Liver (tissue), 5 donors: ENCODE data around the gene GALR2. TPM values are rescaled to one million over a fixed set of nuclear protein-coding genes. Genes with fewer than 3 reads are reported as not detected.

ENCODE experiments used
- polyA plus RNA-seq, 2 donors: library from polyadenylated mRNA; stranded (reverse) in 1 of 2; unstranded in 1 of 2; fragments of 200-250 nt in 1 of 2; fragments of >200 nt in 1 of 2; fragmentation: Nextera tagmentation in 1 of 2; extraction: Ambion mirVana in 1 of 2; gene quantifications; one replicate each; pipeline versions ENCODE4 v1.2.1 to v1.2.3, GENCODE V29; 2013 to 2015
- small RNA-seq: library from RNA; depleted of rRNA; stranded (forward); fragments of <200 nt; gene quantifications from one replicate; pipeline ENCODE3, GENCODE V24; 2014
- total RNA-seq, 2 donors: library from RNA; depleted of rRNA; stranded (reverse); fragments of >200 nt; gene quantifications; one replicate each; pipeline ENCODE4 v1.2.3, GENCODE V29; 2014
- donor health status: healthy.
- donor health status: healthy.
- donor health status: healthy.

The GALR2 gene
- total and polyA plus RNA-seq, 4 donors: 0.08 to 0.22 (median 0.14) TPM; not detected in 1

Small RNA genes within 50 kb of the gene (small RNA-seq; reads per million reads assigned to genes)
- gene MIR6868: not detected

Other genes with a start within 250 kb of the GALR2 start
- 10 to 100 TPM; 10.3 to 22.9 TPM for gene UNC13D, start 230.4 kb upstream of the GALR2 start, total RNA-seq
- gene UNC13D, start 230.4 kb upstream of the GALR2 start, polyA plus RNA-seq: 1 to 10 TPM; 2.1 to 4.9 TPM
- gene WBP2, start 219.4 kb upstream of the GALR2 start, total RNA-seq: 10 to 100 TPM; 29.0 to 32.5 TPM
- 10 to 100 TPM; 70.7 to 99.4 TPM for gene WBP2, start 219.4 kb upstream of the GALR2 start, polyA plus RNA-seq
- gene TRIM47, start 196.2 kb upstream of the GALR2 start, total RNA-seq: 10 to 100 TPM in 1 of 2 donors, 1 to 10 TPM in 1; 6.9 to 15.4 TPM
- 10 to 100 TPM; 12.2 to 18.5 TPM for gene TRIM47, start 196.2 kb upstream of the GALR2 start, polyA plus RNA-seq
- 1 to 10 TPM; 7.7 to 8.6 TPM for gene TRIM65, start 177.8 kb upstream of the GALR2 start, total RNA-seq
- gene TRIM65, start 177.8 kb upstream of the GALR2 start, polyA plus RNA-seq: 1 to 10 TPM; 1.5 to 5.3 TPM
- 10 to 100 TPM; 23.0 to 43.9 TPM for gene MRPL38, start 169.9 kb upstream of the GALR2 start, total RNA-seq
- 10 to 100 TPM; 57.1 to 63.9 TPM for gene MRPL38, start 169.9 kb upstream of the GALR2 start, polyA plus RNA-seq
- 1 to 10 TPM; 2.3 to 5.6 TPM for gene FBF1, start 133.7 kb upstream of the GALR2 start, total RNA-seq
- gene FBF1, start 133.7 kb upstream of the GALR2 start, polyA plus RNA-seq: 1 to 10 TPM in 1 of 2 donors, under 1 TPM in 1; 0.39 to 1.2 TPM
- gene ACOX1, start 95.6 kb upstream of the GALR2 start, total RNA-seq: 100 to 1,000 TPM in 1 of 2 donors, 10 to 100 TPM in 1; 81.1 to 293 TPM
- gene ACOX1, start 95.6 kb upstream of the GALR2 start, polyA plus RNA-seq: 10 to 100 TPM; 33.3 to 45.7 TPM
- 10 to 100 TPM; 12.0 to 18.3 TPM for gene TEN1, start 95.5 kb upstream of the GALR2 start, total RNA-seq
- 10 to 100 TPM; 14.6 to 30.0 TPM for gene TEN1, start 95.5 kb upstream of the GALR2 start, polyA plus RNA-seq
- 1 to 10 TPM; 1.5 to 6.3 TPM for gene CDK3, start 73.9 kb upstream of the GALR2 start, total RNA-seq
- gene CDK3, start 73.9 kb upstream of the GALR2 start, polyA plus RNA-seq: 1 to 10 TPM; 2.6 TPM
- gene EVPL, start 47.5 kb upstream of the GALR2 start, total RNA-seq: under 1 TPM in 1 of 2 donors, not detected in 1; 0.33 TPM
- under 1 TPM; 0.03 to 0.21 TPM for gene EVPL, start 47.5 kb upstream of the GALR2 start, polyA plus RNA-seq
- gene SRP68, start 2.3 kb upstream of the GALR2 start, total RNA-seq: 10 to 100 TPM; 22.4 to 36.7 TPM
- gene SRP68, start 2.3 kb upstream of the GALR2 start, polyA plus RNA-seq: 10 to 100 TPM; 17.7 to 34.9 TPM
- not detected for gene ZACN, start 4.4 kb downstream of the GALR2 start, total RNA-seq
- gene ZACN, start 4.4 kb downstream of the GALR2 start, polyA plus RNA-seq: 1 to 10 TPM in 1 of 2 donors, under 1 TPM in 1; 0.35 to 1.9 TPM
- 10 to 100 TPM; 45.3 to 64.8 TPM for gene EXOC7, start 29.0 kb downstream of the GALR2 start, total RNA-seq
- 10 to 100 TPM; 28.0 to 31.1 TPM for gene EXOC7, start 29.0 kb downstream of the GALR2 start, polyA plus RNA-seq
- gene FOXJ1, start 66.5 kb downstream of the GALR2 start, total RNA-seq: 1 to 10 TPM in 1 of 2 donors, under 1 TPM in 1; under 0.01 to 1.5 TPM
- gene FOXJ1, start 66.5 kb downstream of the GALR2 start, polyA plus RNA-seq: not detected
- gene RNF157, start 165.7 kb downstream of the GALR2 start, total RNA-seq: 1 to 10 TPM in 1 of 2 donors, under 1 TPM in 1; 0.42 to 2.9 TPM
- under 1 TPM; 0.50 to 0.82 TPM for gene RNF157, start 165.7 kb downstream of the GALR2 start, polyA plus RNA-seq
- gene UBALD2, start 190.6 kb downstream of the GALR2 start, total RNA-seq: 1 to 10 TPM; 1.7 to 6.5 TPM
- 1 to 10 TPM; 1.4 to 5.5 TPM for gene UBALD2, start 190.6 kb downstream of the GALR2 start, polyA plus RNA-seq
- gene QRICH2, start 233.5 kb downstream of the GALR2 start, total RNA-seq: 1 to 10 TPM in 1 of 2 donors, under 1 TPM in 1; 0.56 to 6.1 TPM
- gene QRICH2, start 233.5 kb downstream of the GALR2 start, polyA plus RNA-seq: under 1 TPM; 0.67 TPM